ENCODE measurements around the gene CEP85. TPM values are rescaled to one million over a fixed set of nuclear protein-coding genes. Genes with fewer than 3 reads are reported as not detected.
A peak's percentile ranks its signal among the peaks of the same experiment; 100 is the strongest.

Gene CEP85
- total and polyA plus RNA-seq, 2 of the 13 experiments (the other 11 are each of a cell fraction or from before 2014, with no cell fraction given): 16.1 to 26.7 TPM

DNA sequence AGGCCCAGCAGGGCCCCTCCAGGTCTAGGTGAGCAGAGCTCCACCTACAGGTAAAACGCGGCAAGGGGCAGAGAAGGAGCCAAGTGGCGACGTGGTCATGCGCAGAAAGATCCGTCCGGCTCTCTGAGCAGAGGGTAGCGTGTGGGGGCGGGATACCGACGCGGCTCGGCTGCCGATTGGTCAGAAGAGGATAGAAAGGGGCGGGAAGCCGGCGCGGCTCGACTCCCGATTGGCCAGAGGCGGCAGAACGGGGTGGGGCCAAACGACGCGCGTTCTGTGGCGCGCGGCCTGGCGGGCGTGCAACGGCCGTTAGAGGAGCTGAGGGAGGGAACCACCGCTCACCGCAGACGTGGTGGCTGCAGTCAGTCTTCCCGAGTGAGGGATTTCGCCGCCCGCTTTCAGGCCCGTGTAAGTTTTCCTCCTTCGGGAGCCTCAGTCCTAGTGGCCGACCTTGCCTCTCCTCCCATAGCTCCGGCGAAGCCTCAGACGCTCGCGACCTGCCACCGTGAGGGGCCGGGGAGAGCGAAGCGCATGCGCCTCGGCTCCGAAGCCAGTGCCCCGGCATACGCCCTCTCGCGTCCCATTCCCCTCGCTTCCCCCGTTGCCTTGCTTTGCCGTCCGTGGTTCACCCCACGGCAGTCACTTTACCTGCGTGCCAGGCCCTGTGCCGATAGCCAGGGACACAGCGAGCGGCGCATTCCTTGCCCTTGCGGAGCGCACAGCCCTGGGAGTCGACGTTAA is at the start of gene CEP85 (continued):
- no peak for TF ChIP-seq MBNL3 (CRISPR knock-in tag; conservative IDR thresholded peaks at IDR 0.05)
- TF ChIP-seq, protein P1, sequence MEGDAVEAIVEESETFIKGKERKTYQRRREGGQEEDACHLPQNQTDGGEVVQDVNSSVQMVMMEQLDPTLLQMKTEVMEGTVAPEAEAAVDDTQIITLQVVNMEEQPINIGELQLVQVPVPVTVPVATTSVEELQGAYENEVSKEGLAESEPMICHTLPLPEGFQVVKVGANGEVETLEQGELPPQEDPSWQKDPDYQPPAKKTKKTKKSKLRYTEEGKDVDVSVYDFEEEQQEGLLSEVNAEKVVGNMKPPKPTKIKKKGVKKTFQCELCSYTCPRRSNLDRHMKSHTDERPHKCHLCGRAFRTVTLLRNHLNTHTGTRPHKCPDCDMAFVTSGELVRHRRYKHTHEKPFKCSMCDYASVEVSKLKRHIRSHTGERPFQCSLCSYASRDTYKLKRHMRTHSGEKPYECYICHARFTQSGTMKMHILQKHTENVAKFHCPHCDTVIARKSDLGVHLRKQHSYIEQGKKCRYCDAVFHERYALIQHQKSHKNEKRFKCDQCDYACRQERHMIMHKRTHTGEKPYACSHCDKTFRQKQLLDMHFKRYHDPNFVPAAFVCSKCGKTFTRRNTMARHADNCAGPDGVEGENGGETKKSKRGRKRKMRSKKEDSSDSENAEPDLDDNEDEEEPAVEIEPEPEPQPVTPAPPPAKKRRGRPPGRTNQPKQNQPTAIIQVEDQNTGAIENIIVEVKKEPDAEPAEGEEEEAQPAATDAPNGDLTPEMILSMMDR (CRISPR knock-in tag; IDR thresholded peaks at IDR 0.05): peak; percentile 99
- TF ChIP-seq ZNF670 (CRISPR knock-in tag; IDR thresholded peaks at IDR 0.05; ENCODE audit: borderline replicate concordance): no peak
- no peak for TF ChIP-seq CC2D1A (CRISPR knock-in tag; IDR thresholded peaks at IDR 0.05)
- 0 out of 2 replicates have a peak, but pooled peaks have one; percentile 7 for TF ChIP-seq ZFP1 (CRISPR knock-in tag; IDR thresholded peaks at IDR 0.05)
- TF ChIP-seq, protein P2, sequence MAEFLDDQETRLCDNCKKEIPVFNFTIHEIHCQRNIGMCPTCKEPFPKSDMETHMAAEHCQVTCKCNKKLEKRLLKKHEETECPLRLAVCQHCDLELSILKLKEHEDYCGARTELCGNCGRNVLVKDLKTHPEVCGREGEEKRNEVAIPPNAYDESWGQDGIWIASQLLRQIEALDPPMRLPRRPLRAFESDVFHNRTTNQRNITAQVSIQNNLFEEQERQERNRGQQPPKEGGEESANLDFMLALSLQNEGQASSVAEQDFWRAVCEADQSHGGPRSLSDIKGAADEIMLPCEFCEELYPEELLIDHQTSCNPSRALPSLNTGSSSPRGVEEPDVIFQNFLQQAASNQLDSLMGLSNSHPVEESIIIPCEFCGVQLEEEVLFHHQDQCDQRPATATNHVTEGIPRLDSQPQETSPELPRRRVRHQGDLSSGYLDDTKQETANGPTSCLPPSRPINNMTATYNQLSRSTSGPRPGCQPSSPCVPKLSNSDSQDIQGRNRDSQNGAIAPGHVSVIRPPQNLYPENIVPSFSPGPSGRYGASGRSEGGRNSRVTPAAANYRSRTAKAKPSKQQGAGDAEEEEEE (CRISPR knock-in tag; IDR thresholded peaks at IDR 0.05; ENCODE audit: borderline replicate concordance): no peak
- peak; percentile 61 for TF ChIP-seq TARDBP (CRISPR knock-in tag; IDR thresholded peaks at IDR 0.05)
- TF ChIP-seq RFX5 (IDR thresholded peaks at IDR 0.05; ENCODE audit: low read depth, low read length): peak; percentile 17; the same call in 1 of the 2 replicates
- TF ChIP-seq ZFP41 (CRISPR knock-in tag; IDR thresholded peaks at IDR 0.05; ENCODE audit: borderline replicate concordance): no peak
- peak; percentile 70; the same call in 1 of the 2 replicates for TF ChIP-seq ZNF235 (CRISPR knock-in tag; IDR thresholded peaks at IDR 0.05; ENCODE audit: borderline replicate concordance)
- TF ChIP-seq FOXA1 (IDR thresholded peaks at IDR 0.05): no peak
- TF ChIP-seq FOXA1 (CRISPR knock-in tag; IDR thresholded peaks at IDR 0.05): no peak
- TF ChIP-seq, protein P3, sequence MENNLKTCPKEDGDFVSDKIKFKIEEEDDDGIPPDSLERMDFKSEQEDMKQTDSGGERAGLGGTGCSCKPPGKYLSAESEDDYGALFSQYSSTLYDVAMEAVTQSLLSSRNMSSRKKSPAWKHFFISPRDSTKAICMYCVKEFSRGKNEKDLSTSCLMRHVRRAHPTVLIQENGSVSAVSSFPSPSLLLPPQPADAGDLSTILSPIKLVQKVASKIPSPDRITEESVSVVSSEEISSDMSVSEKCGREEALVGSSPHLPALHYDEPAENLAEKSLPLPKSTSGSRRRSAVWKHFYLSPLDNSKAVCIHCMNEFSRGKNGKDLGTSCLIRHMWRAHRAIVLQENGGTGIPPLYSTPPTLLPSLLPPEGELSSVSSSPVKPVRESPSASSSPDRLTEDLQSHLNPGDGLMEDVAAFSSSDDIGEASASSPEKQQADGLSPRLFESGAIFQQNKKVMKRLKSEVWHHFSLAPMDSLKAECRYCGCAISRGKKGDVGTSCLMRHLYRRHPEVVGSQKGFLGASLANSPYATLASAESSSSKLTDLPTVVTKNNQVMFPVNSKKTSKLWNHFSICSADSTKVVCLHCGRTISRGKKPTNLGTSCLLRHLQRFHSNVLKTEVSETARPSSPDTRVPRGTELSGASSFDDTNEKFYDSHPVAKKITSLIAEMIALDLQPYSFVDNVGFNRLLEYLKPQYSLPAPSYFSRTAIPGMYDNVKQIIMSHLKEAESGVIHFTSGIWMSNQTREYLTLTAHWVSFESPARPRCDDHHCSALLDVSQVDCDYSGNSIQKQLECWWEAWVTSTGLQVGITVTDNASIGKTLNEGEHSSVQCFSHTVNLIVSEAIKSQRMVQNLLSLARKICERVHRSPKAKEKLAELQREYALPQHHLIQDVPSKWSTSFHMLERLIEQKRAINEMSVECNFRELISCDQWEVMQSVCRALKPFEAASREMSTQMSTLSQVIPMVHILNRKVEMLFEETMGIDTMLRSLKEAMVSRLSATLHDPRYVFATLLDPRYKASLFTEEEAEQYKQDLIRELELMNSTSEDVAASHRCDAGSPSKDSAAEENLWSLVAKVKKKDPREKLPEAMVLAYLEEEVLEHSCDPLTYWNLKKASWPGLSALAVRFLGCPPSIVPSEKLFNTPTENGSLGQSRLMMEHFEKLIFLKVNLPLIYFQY (CRISPR knock-in tag; IDR thresholded peaks at IDR 0.05; ENCODE audit: borderline replicate concordance): peak; percentile 31; the same call in 1 of the 2 replicates
- no peak for TF ChIP-seq PHB2 (IDR thresholded peaks at IDR 0.05; ENCODE audit: partially characterized antibody)
- TF ChIP-seq KDM1A (CRISPR knock-in tag; IDR thresholded peaks at IDR 0.05): no peak; the same call in 1 of the 2 replicates
- 0 out of 2 replicates have a peak, but pooled peaks have one; percentile 11 for TF ChIP-seq ZNF619 (CRISPR knock-in tag; IDR thresholded peaks at IDR 0.05)
- TF ChIP-seq, protein P4, sequence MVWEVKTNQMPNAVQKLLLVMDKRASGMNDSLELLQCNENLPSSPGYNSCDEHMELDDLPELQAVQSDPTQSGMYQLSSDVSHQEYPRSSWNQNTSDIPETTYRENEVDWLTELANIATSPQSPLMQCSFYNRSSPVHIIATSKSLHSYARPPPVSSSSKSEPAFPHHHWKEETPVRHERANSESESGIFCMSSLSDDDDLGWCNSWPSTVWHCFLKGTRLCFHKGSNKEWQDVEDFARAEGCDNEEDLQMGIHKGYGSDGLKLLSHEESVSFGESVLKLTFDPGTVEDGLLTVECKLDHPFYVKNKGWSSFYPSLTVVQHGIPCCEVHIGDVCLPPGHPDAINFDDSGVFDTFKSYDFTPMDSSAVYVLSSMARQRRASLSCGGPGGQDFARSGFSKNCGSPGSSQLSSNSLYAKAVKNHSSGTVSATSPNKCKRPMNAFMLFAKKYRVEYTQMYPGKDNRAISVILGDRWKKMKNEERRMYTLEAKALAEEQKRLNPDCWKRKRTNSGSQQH (CRISPR knock-in tag; IDR thresholded peaks at IDR 0.05; ENCODE audit: low read depth): no peak
- TF ChIP-seq MAZ (IDR thresholded peaks at IDR 0.05; ENCODE audit: borderline replicate concordance, low read depth, low read length): peak; percentile 69; the same call in 1 of the 2 replicates
- peak; percentile 81 for TF ChIP-seq MAZ (CRISPR knock-in tag; IDR thresholded peaks at IDR 0.05; ENCODE audit: low read depth)

All from HepG2 (cell line).